Testis (tissue), 2 donors: ENCODE results near the gene TMEM51.

ENCODE experiments used
- POLR2A ChIP-seq: fragments of 450-650 bp; IDR thresholded peaks from one replicate; pipeline ENCODE4 v1.6.1; 2017; ENCODE audit warnings: antibody characterized with exemption, mild to moderate bottlenecking, moderate library complexity
- TF ChIP-seq, protein P1 (sequence below), 3 experiments: fragments of 450-650 bp in 2 of 3; fragments of 200-600 bp in 1 of 3; sonication (generic) in 1 of 3; IDR thresholded peaks; one replicate each; pipeline ENCODE4 v1.5.1; 2016 to 2019; ENCODE audit warnings: antibody characterized with exemption in 3 of 3, mild to moderate bottlenecking in 2 of 3, moderate library complexity in 1 of 3

GRCh38 chr1:15123925-15124324 lies 29.6 kb upstream of the TMEM51 start:
- TF ChIP-seq, protein P1, sequence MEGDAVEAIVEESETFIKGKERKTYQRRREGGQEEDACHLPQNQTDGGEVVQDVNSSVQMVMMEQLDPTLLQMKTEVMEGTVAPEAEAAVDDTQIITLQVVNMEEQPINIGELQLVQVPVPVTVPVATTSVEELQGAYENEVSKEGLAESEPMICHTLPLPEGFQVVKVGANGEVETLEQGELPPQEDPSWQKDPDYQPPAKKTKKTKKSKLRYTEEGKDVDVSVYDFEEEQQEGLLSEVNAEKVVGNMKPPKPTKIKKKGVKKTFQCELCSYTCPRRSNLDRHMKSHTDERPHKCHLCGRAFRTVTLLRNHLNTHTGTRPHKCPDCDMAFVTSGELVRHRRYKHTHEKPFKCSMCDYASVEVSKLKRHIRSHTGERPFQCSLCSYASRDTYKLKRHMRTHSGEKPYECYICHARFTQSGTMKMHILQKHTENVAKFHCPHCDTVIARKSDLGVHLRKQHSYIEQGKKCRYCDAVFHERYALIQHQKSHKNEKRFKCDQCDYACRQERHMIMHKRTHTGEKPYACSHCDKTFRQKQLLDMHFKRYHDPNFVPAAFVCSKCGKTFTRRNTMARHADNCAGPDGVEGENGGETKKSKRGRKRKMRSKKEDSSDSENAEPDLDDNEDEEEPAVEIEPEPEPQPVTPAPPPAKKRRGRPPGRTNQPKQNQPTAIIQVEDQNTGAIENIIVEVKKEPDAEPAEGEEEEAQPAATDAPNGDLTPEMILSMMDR (IDR thresholded peaks at IDR 0.05) = no peak
- TF ChIP-seq POLR2A = no peak
